OCI-LY3 (cell line): ENCODE data around the gene SH3RF3.

Experiments
- H2AFZ ChIP-seq: fragments of 200-600, 300-600 bp; shearing (Covaris generic); 2 replicates; pipeline ENCODE4 v1.6.0; 2014; ENCODE audit warnings: antibody characterized with exemption, low read depth, low read length
- H3K27ac ChIP-seq: fragments of 200-600, 300-600 bp; sonication (generic); 2 replicates; pipeline ENCODE4 v1.5.1; 2014; ENCODE audit warnings: mild to moderate bottlenecking, low read length, moderate library complexity, mixed read lengths
- H3K27me3 ChIP-seq: fragments of 200-600, 300-600 bp; sonication (generic); 2 replicates; pipeline ENCODE4 v1.6.1; 2014; ENCODE audit warnings: low read depth, low read length, mixed read lengths
- H3K36me3 ChIP-seq: fragments of 200-600, 300-600 bp; sonication (generic); replicated peaks from 2 replicates; pipeline ENCODE3; 2014; ENCODE audit warnings: low read depth, low read length, mixed read lengths
- H3K4me1 ChIP-seq: fragments of 300-600, 200-600 bp; sonication (generic); 2 replicates; pipeline ENCODE4 v1.6.1; 2014; ENCODE audit warnings: low read length, mixed read lengths
- H3K4me2 ChIP-seq: fragments of 200-600, 300-600 bp; sonication (generic); 2 replicates; pipeline ENCODE4 v1.6.1; 2014; ENCODE audit warnings: low read length, mixed read lengths
- H3K4me3 ChIP-seq: fragments of 300-600, 200-600 bp; sonication (generic); 2 replicates; pipeline ENCODE4 v1.5.1; 2014; ENCODE audit warnings: antibody characterized with exemption, mild to moderate bottlenecking, low read length, moderate library complexity
- H3K79me2 ChIP-seq: fragments of 300-600, 200-600 bp; shearing (Covaris generic); 2 replicates; pipeline ENCODE4 v1.6.1; 2014; ENCODE audit warnings: mild to moderate bottlenecking, low read length, mixed read lengths
- H3K9ac ChIP-seq: fragments of 300-600, 200-600 bp; shearing (Covaris generic); 2 replicates; pipeline ENCODE4 v1.6.0; 2014; ENCODE audit warnings: mild to moderate bottlenecking, low read length, moderate library complexity
- H3K9me3 ChIP-seq: fragments of 200-600, 300-600 bp; shearing (Covaris generic); 2 replicates; pipeline ENCODE4 v1.6.1; 2014; ENCODE audit warnings: low read length, mixed read lengths; ENCODE audit not compliant: insufficient read depth
- H4K20me1 ChIP-seq: fragments of 200-600, 300-600 bp; sonication (generic); 2 replicates; pipeline ENCODE4 v1.6.1; 2016; ENCODE audit warnings: low read length, mixed read lengths; ENCODE audit not compliant: insufficient read depth
- CTCF ChIP-seq: fragments of 200-600, 300-600 bp; sonication (generic); IDR thresholded peaks from 2 replicates; pipeline ENCODE4 v1.5.1; 2014; ENCODE audit warnings: antibody characterized with exemption, low read length, low read depth
- EZH2phosphoT487 ChIP-seq: fragments of 200-600 bp; shearing (Covaris generic); IDR thresholded peaks from 2 replicates; pipeline ENCODE4 v1.6.1; 2018; ENCODE audit warnings: antibody characterized with exemption, mixed run types, low read depth

The SH3RF3 gene

DNA sequence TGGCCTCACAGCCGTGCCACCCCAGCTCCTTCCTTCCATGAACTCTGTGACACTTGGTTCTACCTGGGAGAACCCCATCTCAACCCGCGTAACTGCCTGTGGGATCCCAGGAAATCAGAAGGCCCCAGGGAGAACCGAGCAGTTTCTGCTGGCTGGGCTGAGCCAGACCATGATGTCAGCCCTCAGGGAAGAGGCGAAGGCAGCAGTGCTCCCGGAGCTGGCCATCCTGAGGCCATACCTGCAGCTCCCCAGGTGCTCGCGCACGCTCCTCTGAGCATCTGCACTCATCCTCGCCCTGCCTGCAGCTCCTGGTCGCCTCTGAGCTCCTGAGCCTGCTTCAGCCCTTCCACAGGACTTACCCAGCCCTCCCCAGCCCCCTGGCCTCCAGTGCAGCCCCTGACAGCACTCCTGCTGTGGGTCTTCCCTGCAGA is 298.7 kb downstream of the SH3RF3 start:
- H3K9ac ChIP-seq: no peak overlapping the region
- H3K27me3 ChIP-seq: no peaks in the 10 kb centered on the region
- no peak overlapping the region for H3K4me3 ChIP-seq
- H3K36me3 ChIP-seq: no peaks in the 10 kb centered on the region
- H3K9me3 ChIP-seq: no peaks in the 10 kb centered on the region
- TF ChIP-seq EZH2phosphoT487: no peak
- H4K20me1 ChIP-seq: no peaks in the 10 kb centered on the region
- no peak overlapping the region for H3K27ac ChIP-seq
- no peaks in the 10 kb centered on the region for H3K79me2 ChIP-seq
- H3K4me2 ChIP-seq: no peak overlapping the region
- no peaks in the 10 kb centered on the region for H3K4me1 ChIP-seq
- H2AFZ ChIP-seq: no peak overlapping the region

DNA sequence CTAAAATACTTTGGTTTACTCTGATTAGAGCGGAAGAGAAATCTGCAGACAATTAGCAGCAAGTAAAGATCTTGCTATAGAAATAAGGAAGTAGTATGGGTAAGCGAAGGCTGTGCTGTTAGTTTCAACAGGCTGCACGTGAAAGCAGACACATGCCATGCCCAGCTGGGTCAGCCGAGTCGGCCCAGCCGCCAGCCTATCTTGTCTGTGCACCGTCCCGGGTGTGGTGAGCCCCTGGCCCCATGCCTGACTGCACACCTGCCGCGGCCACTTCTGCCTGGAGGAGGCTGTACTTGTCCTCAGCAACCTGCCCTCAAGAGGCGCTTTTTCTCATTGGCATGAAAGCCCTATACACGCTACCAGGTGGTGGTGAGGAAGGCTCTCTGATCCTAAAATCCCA is 299.3 kb downstream of the SH3RF3 start:
- H4K20me1 ChIP-seq: no peaks in the 10 kb centered on the region
- TF ChIP-seq CTCF (no peak), EZH2phosphoT487 (no peak)
- no peak overlapping the region for H3K4me2 ChIP-seq
- H3K27ac ChIP-seq: no peak overlapping the region
- no peaks in the 10 kb centered on the region for H3K36me3 ChIP-seq
- H3K79me2 ChIP-seq: no peaks in the 10 kb centered on the region
- H3K4me1 ChIP-seq: no peaks in the 10 kb centered on the region
- H3K9me3 ChIP-seq: no peaks in the 10 kb centered on the region
- no peaks in the 10 kb centered on the region for H3K27me3 ChIP-seq
- H3K4me3 ChIP-seq: no peak overlapping the region
- H2AFZ ChIP-seq: no peak overlapping the region
- no peak overlapping the region for H3K9ac ChIP-seq

DNA sequence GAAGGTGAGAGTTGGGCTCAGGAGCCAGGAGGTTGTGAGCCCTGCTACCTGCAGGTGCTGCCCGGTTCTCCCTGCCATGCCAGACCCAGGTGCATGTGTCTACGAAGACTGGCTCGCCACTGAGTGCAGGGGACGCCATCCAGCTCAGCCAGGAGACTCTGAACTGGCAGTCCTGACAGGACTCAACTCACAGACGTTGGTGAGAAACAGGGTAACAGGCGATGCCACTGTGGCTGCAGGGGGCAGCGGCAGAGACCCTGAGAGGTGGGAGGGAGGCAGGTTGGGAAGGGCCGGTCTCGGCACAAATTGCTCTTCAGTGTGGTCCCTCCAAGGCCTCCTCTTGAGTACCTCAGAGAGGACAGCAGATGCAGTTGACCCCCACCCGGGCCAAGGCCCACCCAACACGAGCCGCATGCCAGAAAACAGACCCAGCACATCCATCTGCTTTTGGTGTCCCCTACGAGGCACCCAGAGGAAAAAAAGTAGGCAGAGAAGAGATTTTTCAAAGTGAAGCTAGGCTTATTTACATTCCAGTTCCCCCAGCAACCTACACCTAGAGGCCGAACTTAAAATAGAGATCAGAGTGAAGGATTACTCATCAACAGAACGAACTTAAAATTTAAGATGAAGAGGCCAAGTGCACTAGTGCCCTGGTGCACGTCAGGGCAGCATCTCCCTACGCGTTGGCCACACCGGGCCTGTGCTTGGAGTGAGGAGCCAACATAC is 300.0 kb downstream of the SH3RF3 start:
- no peaks in the 10 kb centered on the region for H3K79me2 ChIP-seq
- H3K27me3 ChIP-seq: no peaks in the 10 kb centered on the region
- TF ChIP-seq EZH2phosphoT487: no peak
- TF ChIP-seq CTCF: no peak
- no peaks in the 10 kb centered on the region for H4K20me1 ChIP-seq
- no peaks in the 10 kb centered on the region for H3K4me1 ChIP-seq
- H3K36me3 ChIP-seq: no peaks in the 10 kb centered on the region
- H3K4me2 ChIP-seq: no peak overlapping the region
- H3K27ac ChIP-seq: no peak overlapping the region
- no peak overlapping the region for H3K4me3 ChIP-seq
- no peak overlapping the region for H2AFZ ChIP-seq
- H3K9ac ChIP-seq: no peak overlapping the region
- H3K9me3 ChIP-seq: no peaks in the 10 kb centered on the region

GRCh38 chr2:109429567-109430328 is 300.7 kb downstream of the SH3RF3 start:
- Histone ChIP-seq H4K20me1 (no peaks in the 10 kb centered on the region), H3K79me2 (no peaks in the 10 kb centered on the region), H3K9ac (no peak overlapping the region), H3K9me3 (no peaks in the 10 kb centered on the region), H2AFZ (no peak overlapping the region), H3K36me3 (no peaks in the 10 kb centered on the region), H3K4me3 (no peak overlapping the region), H3K4me2 (no peak overlapping the region), H3K4me1 (no peaks in the 10 kb centered on the region), H3K27me3 (no peaks in the 10 kb centered on the region), H3K27ac (no peak overlapping the region)
- TF ChIP-seq EZH2phosphoT487 (no peak), CTCF (no peak)
